Measurements from ENCODE around the gene PFKFB2.

GRCh38 chr1:207024202-207025145, 28.6 kb upstream of the PFKFB2 start:
- TF ChIP-seq, protein P1, sequence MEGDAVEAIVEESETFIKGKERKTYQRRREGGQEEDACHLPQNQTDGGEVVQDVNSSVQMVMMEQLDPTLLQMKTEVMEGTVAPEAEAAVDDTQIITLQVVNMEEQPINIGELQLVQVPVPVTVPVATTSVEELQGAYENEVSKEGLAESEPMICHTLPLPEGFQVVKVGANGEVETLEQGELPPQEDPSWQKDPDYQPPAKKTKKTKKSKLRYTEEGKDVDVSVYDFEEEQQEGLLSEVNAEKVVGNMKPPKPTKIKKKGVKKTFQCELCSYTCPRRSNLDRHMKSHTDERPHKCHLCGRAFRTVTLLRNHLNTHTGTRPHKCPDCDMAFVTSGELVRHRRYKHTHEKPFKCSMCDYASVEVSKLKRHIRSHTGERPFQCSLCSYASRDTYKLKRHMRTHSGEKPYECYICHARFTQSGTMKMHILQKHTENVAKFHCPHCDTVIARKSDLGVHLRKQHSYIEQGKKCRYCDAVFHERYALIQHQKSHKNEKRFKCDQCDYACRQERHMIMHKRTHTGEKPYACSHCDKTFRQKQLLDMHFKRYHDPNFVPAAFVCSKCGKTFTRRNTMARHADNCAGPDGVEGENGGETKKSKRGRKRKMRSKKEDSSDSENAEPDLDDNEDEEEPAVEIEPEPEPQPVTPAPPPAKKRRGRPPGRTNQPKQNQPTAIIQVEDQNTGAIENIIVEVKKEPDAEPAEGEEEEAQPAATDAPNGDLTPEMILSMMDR (IDR thresholded peaks at IDR 0.05), result no peak
- no peak for TF ChIP-seq EZH2 (IDR thresholded peaks at IDR 0.05; ENCODE audit: borderline replicate concordance, insufficient read depth, low read depth, low read length, poor library complexity, severe bottlenecking)

Data from B cell (primary cell).